Tibial artery (tissue), 4 donors: ENCODE data around the gene FCHSD2.

Experiments
- DNase-seq, 2 donors: peaks; one replicate each; pipeline ENCODE4 v3.0.0-alpha.2; 2019
- H3K27ac ChIP-seq, 2 donors: fragments of 200-600 bp; sonication (generic) in 1 of 2; 1 replicate in 1 of 2; 2 replicates in 1 of 2; pipeline ENCODE4 v1.5.1; 2018 to 2019; ENCODE audit warnings: mild to moderate bottlenecking in 1 of 2
- H3K27me3 ChIP-seq, 2 donors: fragments of 200-600 bp; sonication (generic) in 1 of 2; one replicate each; pipeline versions ENCODE4 v1.5.1 to v1.6.0; 2016 to 2019
- H3K36me3 ChIP-seq, 3 donors: fragments of 200-600 bp; sonication (generic) in 2 of 3; one replicate each; pipeline ENCODE4 v1.5.1; 2016 to 2019; ENCODE audit warnings: mild to moderate bottlenecking in 2 of 3
- H3K4me1 ChIP-seq, 4 donors: fragments of 200-600 bp; sonication (generic) in 2 of 4; 1 replicate in 3 of 4; 2 replicates in 1 of 4; pipeline ENCODE4 v1.5.1; 2016 to 2019
- H3K4me3 ChIP-seq, 2 donors: fragments of 200-600 bp; sonication (generic) in 1 of 2; 1 replicate in 1 of 2; 2 replicates in 1 of 2; pipeline ENCODE4 v1.5.1; 2018 to 2019; ENCODE audit warnings: mild to moderate bottlenecking in 2 of 2
- H3K9me3 ChIP-seq, 3 donors: fragments of 200-600 bp; sonication (generic) in 1 of 3; one replicate each; pipeline ENCODE4 v1.5.1; 2016 to 2019
- CTCF ChIP-seq, 2 experiments: fragments of 200-600 bp in 1 of 2; fragments of 450-650 bp in 1 of 2; IDR thresholded peaks; one replicate each; pipeline ENCODE4 v1.5.1; 2017 to 2019; ENCODE audit warnings: antibody characterized with exemption in 2 of 2, mild to moderate bottlenecking in 1 of 2, moderate library complexity in 1 of 2
- intact Hi-C: fragments of 100-400 bp; cut with DNase I; formaldehyde crosslinking; loops from one replicate; pipeline ENCODE4 v1.15.0; 2023; ENCODE audit warnings: low total_unique reads

Gene FCHSD2

GRCh38 chr11:72833083-72833733 lies 308.9 kb downstream of the FCHSD2 start:
- H3K9me3 ChIP-seq, result no peaks in the 10 kb centered on the region
- no peak for TF ChIP-seq CTCF (IDR thresholded peaks at IDR 0.05)
- peaks cover 17 to 71% (median 66%) of the 10 kb centered on the region in 4 donors for H3K4me1 ChIP-seq
- H3K27ac ChIP-seq, result peak overlapping the region; percentile 92 to 94
- DNase-seq, result no peak
- H3K36me3 ChIP-seq, result peaks cover 9 to 18% (median 10%) of the 10 kb centered on the region in 3 donors
- intact Hi-C loops, result no loop called here
- H3K4me3 ChIP-seq, result no peak overlapping the region
- no peaks in the 10 kb centered on the region for H3K27me3 ChIP-seq

GRCh38 chr11:72832301-72833082 lies 309.6 kb downstream of the FCHSD2 start:
- Histone ChIP-seq H3K36me3 (peaks cover 3 to 11% (median 6%) of the 10 kb centered on the region in 3 donors), H3K27me3 (no peaks in the 10 kb centered on the region), H3K4me1 (peaks cover 17 to 64% (median 60%) of the 10 kb centered on the region in 4 donors), H3K4me3 (no peak overlapping the region), H3K27ac (peak overlapping the region; percentile 92 to 94), H3K9me3 (no peaks in the 10 kb centered on the region)
- no peak for TF ChIP-seq CTCF (IDR thresholded peaks at IDR 0.05)
- intact Hi-C loops, result no loop called here
- DNase-seq, result no peak

DNA sequence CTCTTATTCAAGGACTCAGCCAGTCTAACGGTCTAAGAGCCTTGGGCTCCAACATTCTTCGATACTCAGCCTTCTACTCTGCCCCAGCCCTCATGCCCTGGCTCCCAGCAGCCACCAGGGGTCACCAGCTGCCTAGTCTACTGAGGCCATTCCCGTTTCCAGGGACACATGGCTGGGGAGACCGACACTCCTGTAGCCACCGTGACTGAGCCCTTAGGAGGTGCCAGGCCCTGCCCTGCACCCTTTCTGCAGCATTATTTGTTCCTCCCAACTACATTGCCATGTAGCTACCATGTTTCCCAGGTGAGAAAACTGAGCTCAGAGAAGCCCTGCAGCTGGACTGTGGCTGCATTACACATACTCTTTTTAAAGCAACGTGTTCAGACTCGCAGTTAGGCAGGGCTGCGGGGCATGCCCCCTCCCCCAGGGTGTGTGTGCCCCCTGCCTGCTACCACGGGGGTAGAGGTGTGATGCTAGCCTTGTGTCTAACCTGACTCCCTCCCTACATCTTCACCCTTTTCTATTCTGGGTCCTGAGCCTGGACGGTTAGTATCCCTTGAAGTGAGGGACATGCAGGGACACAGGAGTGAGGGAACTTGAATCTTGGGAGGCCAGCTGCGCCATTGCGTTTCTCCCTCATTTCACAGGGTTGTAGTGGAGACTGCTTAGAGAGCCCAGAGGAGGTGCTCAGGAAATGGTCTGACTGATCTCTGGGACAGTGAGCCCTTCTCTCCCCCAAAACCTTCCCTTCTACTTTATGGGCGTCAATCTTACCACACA lies 310.4 kb downstream of the FCHSD2 start:
- peak; percentile 88 to 94 for DNase-seq
- peak; percentile 94 to 99 for TF ChIP-seq CTCF (IDR thresholded peaks at IDR 0.05)
- Histone ChIP-seq H3K36me3 (peaks cover 0 to 8% (median 4%) of the 10 kb centered on the region in 3 donors), H3K27me3 (no peaks in the 10 kb centered on the region), H3K4me3 (no peak overlapping the region), H3K27ac (peak overlapping the region; percentile 92 to 94), H3K9me3 (no peaks in the 10 kb centered on the region), H3K4me1 (peaks cover 17 to 57% (median 55%) of the 10 kb centered on the region in 4 donors)
- intact Hi-C loops, result loop anchor here (2.0 kb wide), 2 partner anchors 17 to 347 kb away; no protein-coding TSS in a partner anchor

GRCh38 chr11:72829884-72830533 lies 312.1 kb downstream of the FCHSD2 start:
- no peaks in the 10 kb centered on the region for H3K9me3 ChIP-seq
- DNase-seq, result no peak
- no peak overlapping the region for H3K4me3 ChIP-seq
- TF ChIP-seq CTCF (IDR thresholded peaks at IDR 0.05), result no peak
- H3K4me1 ChIP-seq, result peaks cover 6 to 40% (median 38%) of the 10 kb centered on the region in 4 donors
- H3K27me3 ChIP-seq, result no peaks in the 10 kb centered on the region
- intact Hi-C loops, result loop anchor here (2.0 kb wide), 2 partner anchors 19 to 349 kb away; no protein-coding TSS in a partner anchor
- H3K27ac ChIP-seq, result no peak overlapping the region
- H3K36me3 ChIP-seq, result peaks cover 0 to 8% (median 8%) of the 10 kb centered on the region in 3 donors

GRCh38 chr11:72829178-72829577 lies 312.9 kb downstream of the FCHSD2 start:
- intact Hi-C loops, result no loop called here
- Histone ChIP-seq H3K4me3 (no peak overlapping the region), H3K27me3 (no peaks in the 10 kb centered on the region), H3K9me3 (no peaks in the 10 kb centered on the region), H3K36me3 (peaks cover 0 to 8% (median 8%) of the 10 kb centered on the region in 3 donors), H3K4me1 (peaks cover 6 to 32% (median 30%) of the 10 kb centered on the region in 4 donors), H3K27ac (no peak overlapping the region)
- no peak for TF ChIP-seq CTCF (IDR thresholded peaks at IDR 0.05)
- DNase-seq, result no peak
